ENCODE results near the gene ODAD3.
"Not testable (repeated sequence)": the region's sequence is repeated elsewhere in the genome, so short reads cannot be mapped to it uniquely, and the experiment has no call there.

The ODAD3 gene

GRCh38 chr19:11401808-11402543 lies 32.9 kb downstream of the ODAD3 start:
- DNase-seq, result no peak

GRCh38 chr19:11400798-11401197 lies 34.1 kb downstream of the ODAD3 start:
- no peak for DNase-seq

GRCh38 chr19:11399667-11400066 lies 35.3 kb downstream of the ODAD3 start:
- no peak for DNase-seq

- DNase-seq, result no peak
Measured at GRCh38 chr19:11397089-11397610, 37.8 kb downstream of the ODAD3 start.

GRCh38 chr19:11390933-11391680 lies 43.8 kb downstream of the ODAD3 start:
- no peak for DNase-seq

- DNase-seq, result no peak
Measured at GRCh38 chr19:11390359-11390758, 44.6 kb downstream of the ODAD3 start.

GRCh38 chr19:11387162-11388034 lies 47.5 kb downstream of the ODAD3 start:
- no peak for DNase-seq

GRCh38 chr19:11384778-11385129 lies 50.2 kb downstream of the ODAD3 start:
- DNase-seq, result no peak

- no peak for DNase-seq
Measured at GRCh38 chr19:11383706-11384048, 51.2 kb downstream of the ODAD3 start.

GRCh38 chr19:11382898-11383705 lies 51.8 kb downstream of the ODAD3 start:
- DNase-seq, result no peak

GRCh38 chr19:11380653-11381537 lies 54.0 kb downstream of the ODAD3 start:
- peak; percentile 93 for DNase-seq

- no peak for DNase-seq
Measured at GRCh38 chr19:11379857-11380350, 55.0 kb downstream of the ODAD3 start.

- not testable (repeated sequence) for DNase-seq
Measured at GRCh38 chr19:11379269-11379845, 55.6 kb downstream of the ODAD3 start.

- no peak for DNase-seq
Measured at GRCh38 chr19:11378319-11379189, 56.4 kb downstream of the ODAD3 start.

GRCh38 chr19:11377756-11378155 lies 57.2 kb downstream of the ODAD3 start:
- no peak for DNase-seq

GRCh38 chr19:11377237-11377636 lies 57.7 kb downstream of the ODAD3 start:
- DNase-seq, result peak; percentile 12

GRCh38 chr19:11375143-11375948 lies 59.6 kb downstream of the ODAD3 start:
- DNase-seq, result peak; percentile 27

GRCh38 chr19:11374433-11375142 lies 60.3 kb downstream of the ODAD3 start, which contains the start of gene SWSAP1:
SWSAP1 (plus strand) TSS chr19:11374666; CDS start chr19:11374681, 15 bp downstream.
- peak; percentile 100 for DNase-seq
